Calu3 (cell line): ENCODE data around the gene PIK3AP1. TPM values are rescaled to one million over a fixed set of nuclear protein-coding genes. Genes with fewer than 3 reads are reported as not detected.

ENCODE experiments used
- BruUV-seq: library from RNA; stranded (reverse); fragments of 400-500 nt; replicated peaks from 2 replicates; lab custom pipeline; 2021; lab: Mats Ljungman, UMichigan
- CTCF ChIA-PET: fragments of 300-600 bp; sonication (Branson Sonifier 250); formaldehyde crosslinking; loops from one replicate; lab custom pipeline; 2022; ENCODE audit warnings: antibody characterized with exemption; lab: Charles Lee
- DNase-seq: peaks from one replicate; pipeline ENCODE4 v3.0.0; 2022
- H3K27ac Mint-ChIP-seq: one replicate; pipeline ENCODE4 v1.8.0; 2022; ENCODE audit warnings: mixed read lengths; ENCODE audit not compliant: unreplicated experiment
- H3K27me3 Mint-ChIP-seq: one replicate; pipeline ENCODE4 v1.8.0; 2022; ENCODE audit warnings: mixed read lengths; ENCODE audit not compliant: unreplicated experiment
- H3K36me3 Mint-ChIP-seq: one replicate; pipeline ENCODE4 v1.8.0; 2022; ENCODE audit warnings: mild to moderate bottlenecking, moderate library complexity, mixed read lengths; ENCODE audit not compliant: insufficient read depth, unreplicated experiment
- H3K4me1 Mint-ChIP-seq: one replicate; pipeline ENCODE4 v1.8.0; 2022; ENCODE audit warnings: mild to moderate bottlenecking, low read depth, mixed read lengths; ENCODE audit not compliant: unreplicated experiment
- H3K4me3 Mint-ChIP-seq: one replicate; pipeline ENCODE4 v1.8.0; 2022; ENCODE audit warnings: mild to moderate bottlenecking, low read depth, moderate library complexity, mixed read lengths; ENCODE audit not compliant: unreplicated experiment
- H3K9me3 Mint-ChIP-seq: one replicate; pipeline ENCODE4 v1.8.0; 2022; ENCODE audit warnings: low read depth, mixed read lengths; ENCODE audit not compliant: unreplicated experiment
- CTCF ChIP-seq: fragments of 200-600 bp; IDR thresholded peaks from one replicate; pipeline ENCODE4 v1.8.0; 2022; ENCODE audit warnings: antibody characterized with exemption; ENCODE audit not compliant: unreplicated experiment
- intact Hi-C: fragments of 100-400 bp; cut with micrococcal nuclease; formaldehyde crosslinking; loops from one replicate; pipeline ENCODE4 v1.10.0; 2022; ENCODE audit not compliant: unreplicated experiment
- total RNA-seq: library from RNA; stranded (reverse); gene quantifications from 2 replicates; pipeline ENCODE4 v1.2.3, GENCODE V29; 2022

PIK3AP1 gene
- total RNA-seq, 1 experiment from 2014 or later: 117 TPM

GRCh38 chr10:96678725-96679124 lies 41.6 kb downstream of the PIK3AP1 start:
- no peak overlapping the region for H3K4me3 Mint-ChIP-seq
- intact Hi-C loops: no loop called here
- peaks cover 27% of the 10 kb centered on the region for H3K36me3 Mint-ChIP-seq
- CTCF ChIA-PET: no interaction called here
- no peak for TF ChIP-seq CTCF
- H3K27me3 Mint-ChIP-seq: no peaks in the 10 kb centered on the region
- peaks cover 49% of the 10 kb centered on the region for H3K4me1 Mint-ChIP-seq
- no peaks in the 10 kb centered on the region for H3K9me3 Mint-ChIP-seq
- no peak overlapping the region for H3K27ac Mint-ChIP-seq
- no peak for DNase-seq
- BruUV-seq: no TSS peak

GRCh38 chr10:96676272-96677112 lies 43.8 kb downstream of the PIK3AP1 start:
- no peak for TF ChIP-seq CTCF
- intact Hi-C loops: loop anchor here (1.0 kb wide), 1 partner anchor 18 kb away; no protein-coding TSS in a partner anchor
- BruUV-seq: no TSS peak
- peaks cover 51% of the 10 kb centered on the region for H3K4me1 Mint-ChIP-seq
- CTCF ChIA-PET: interaction anchor here (0.7 to 0.8 kb wide), 6 partner anchors 12 to 587 kb away, joined by 3 to 7 read pairs (median 3); no protein-coding TSS in a partner anchor
- no peaks in the 10 kb centered on the region for H3K9me3 Mint-ChIP-seq
- peaks cover 49% of the 10 kb centered on the region for H3K36me3 Mint-ChIP-seq
- peak overlapping the region; percentile 56 for H3K4me3 Mint-ChIP-seq
- no peaks in the 10 kb centered on the region for H3K27me3 Mint-ChIP-seq
- no peak for DNase-seq
- peak overlapping the region; percentile 91 for H3K27ac Mint-ChIP-seq

- peaks cover 54% of the 10 kb centered on the region for H3K36me3 Mint-ChIP-seq
- H3K9me3 Mint-ChIP-seq: no peaks in the 10 kb centered on the region
- peaks cover 45% of the 10 kb centered on the region for H3K4me1 Mint-ChIP-seq
- H3K4me3 Mint-ChIP-seq: peak overlapping the region; percentile 56
- DNase-seq: peak; percentile 9
- intact Hi-C loops: loop anchor here (1.0 to 2.0 kb wide), 2 partner anchors 18 to 43 kb away; no protein-coding TSS in a partner anchor
- peak overlapping the region; percentile 91 for H3K27ac Mint-ChIP-seq
- BruUV-seq: no TSS peak
- no peak for TF ChIP-seq CTCF
- no peaks in the 10 kb centered on the region for H3K27me3 Mint-ChIP-seq
- CTCF ChIA-PET: interaction anchor here (0.7 kb wide), 1 partner anchor 28 kb away, joined by 3 read pairs; no protein-coding TSS in a partner anchor
Observed at GRCh38 chr10:96675846-96676245, 44.5 kb downstream of the PIK3AP1 start.

- H3K36me3 Mint-ChIP-seq: peaks cover 63% of the 10 kb centered on the region
- peak; percentile 69 for DNase-seq
- H3K27ac Mint-ChIP-seq: peak overlapping the region; percentile 98
- BruUV-seq: no TSS peak
- no peaks in the 10 kb centered on the region for H3K9me3 Mint-ChIP-seq
- H3K4me1 Mint-ChIP-seq: peaks cover 44% of the 10 kb centered on the region
- H3K27me3 Mint-ChIP-seq: no peaks in the 10 kb centered on the region
- intact Hi-C loops: loop anchor here (2.0 to 5.0 kb wide), 2 partner anchors 45 to 86 kb away; partner anchors contain the start of gene TM9SF3
- no peak for TF ChIP-seq CTCF
- H3K4me3 Mint-ChIP-seq: peak overlapping the region; percentile 74
- CTCF ChIA-PET: interaction anchor here (0.6 to 2.1 kb wide), 6 partner anchors 9 to 160 kb away, joined by 3 to 11 read pairs (median 4); partner anchors contain the start of gene TLL2
Observed at GRCh38 chr10:96673318-96674099, 46.8 kb downstream of the PIK3AP1 start.
